Esophagus muscularis mucosa (tissue), 4 donors: ENCODE data around the gene STAB2. TPM values are rescaled to one million over a fixed set of nuclear protein-coding genes. Genes with fewer than 3 reads are reported as not detected.

Source experiments
- DNase-seq: peaks from one replicate; pipeline ENCODE4 v3.0.0-alpha.2; 2017; ENCODE audit errors: extremely low spot score
- H3K27ac ChIP-seq, 4 donors: fragments of 200-600 bp; sonication (generic); replicated peaks in 1 of 4; 1 replicate in 3 of 4; 2 replicates in 1 of 4; pipeline ENCODE4 v1.5.1; 2016 to 2019; ENCODE audit warnings: mild to moderate bottlenecking in 1 of 4
- H3K27me3 ChIP-seq, 4 donors: fragments of 200-600 bp; sonication (generic); one replicate each; pipeline versions ENCODE4 v1.5.1 to v1.6.0; 2016 to 2019
- H3K36me3 ChIP-seq, 4 donors: fragments of 200-600 bp; sonication (generic); one replicate each; pipeline ENCODE4 v1.5.1; 2016 to 2019
- H3K4me1 ChIP-seq, 4 donors: fragments of 200-600 bp; sonication (generic); one replicate each; pipeline ENCODE4 v1.5.1; 2016 to 2019
- H3K4me3 ChIP-seq, 4 donors: fragments of 200-600 bp; sonication (generic); 1 replicate in 2 of 4; 2 replicates in 2 of 4; pipeline ENCODE4 v1.5.1; 2016 to 2019; ENCODE audit warnings: mild to moderate bottlenecking in 4 of 4, moderate library complexity in 1 of 4
- H3K9me3 ChIP-seq, 4 donors: fragments of 200-600 bp; sonication (generic); 1 replicate in 3 of 4; 2 replicates in 1 of 4; pipeline ENCODE4 v1.5.1; 2016 to 2019
- EP300 ChIP-seq: sonication (generic); formaldehyde crosslinking; IDR thresholded peaks from one replicate; pipeline ENCODE4 v1.6.1; 2017; ENCODE audit warnings: antibody characterized with exemption
- POLR2A ChIP-seq: fragments of 450-650 bp; IDR thresholded peaks from one replicate; pipeline ENCODE4 v1.6.1; 2017; ENCODE audit warnings: antibody characterized with exemption, moderate library complexity, mild to moderate bottlenecking, low read depth
- POLR2AphosphoS5 ChIP-seq, 2 donors: sonication (generic); formaldehyde crosslinking; IDR thresholded peaks; one replicate each; pipeline ENCODE4 v1.6.1; 2017; ENCODE audit warnings: antibody characterized with exemption in 2 of 2
- WGBS: methylation state at CpG from one replicate; pipeline ENCODE4 v1.1.5; 2018; 5-methylcytosine and 5-hydroxymethylcytosine counted together
- intact Hi-C: fragments of 100-400 bp; cut with DNase I; formaldehyde crosslinking; loops from one replicate; pipeline ENCODE4 v1.15.1; 2023
- total RNA-seq, 4 donors: library from RNA; depleted of rRNA; stranded (reverse); fragments of >200 nt; gene quantifications; one replicate each; pipeline versions ENCODE4 v1.1.0 to v1.2.1, GENCODE V29; 2016
- TF ChIP-seq, protein P1 (sequence below), 3 experiments: fragments of 200-600 bp in 2 of 3; fragments of 450-650 bp in 1 of 3; sonication (generic) in 2 of 3; IDR thresholded peaks; one replicate each; pipeline ENCODE4 v1.5.1; 2017 to 2019; ENCODE audit warnings: antibody characterized with exemption in 3 of 3, mild to moderate bottlenecking in 2 of 3, moderate library complexity in 1 of 3

STAB2 gene
- total RNA-seq, 4 donors from 2014 or later = under 0.01 to 0.50 (median 0.29) TPM; not detected in 1

- intact Hi-C loops = no loop called here
- H3K4me1 ChIP-seq = peaks cover 0 to 14% (median 8%) of the 10 kb centered on the region in 4 donors
- no peaks in the 10 kb centered on the region for H3K27me3 ChIP-seq
- H3K36me3 ChIP-seq = no peaks in the 10 kb centered on the region
- TF ChIP-seq, protein P1, sequence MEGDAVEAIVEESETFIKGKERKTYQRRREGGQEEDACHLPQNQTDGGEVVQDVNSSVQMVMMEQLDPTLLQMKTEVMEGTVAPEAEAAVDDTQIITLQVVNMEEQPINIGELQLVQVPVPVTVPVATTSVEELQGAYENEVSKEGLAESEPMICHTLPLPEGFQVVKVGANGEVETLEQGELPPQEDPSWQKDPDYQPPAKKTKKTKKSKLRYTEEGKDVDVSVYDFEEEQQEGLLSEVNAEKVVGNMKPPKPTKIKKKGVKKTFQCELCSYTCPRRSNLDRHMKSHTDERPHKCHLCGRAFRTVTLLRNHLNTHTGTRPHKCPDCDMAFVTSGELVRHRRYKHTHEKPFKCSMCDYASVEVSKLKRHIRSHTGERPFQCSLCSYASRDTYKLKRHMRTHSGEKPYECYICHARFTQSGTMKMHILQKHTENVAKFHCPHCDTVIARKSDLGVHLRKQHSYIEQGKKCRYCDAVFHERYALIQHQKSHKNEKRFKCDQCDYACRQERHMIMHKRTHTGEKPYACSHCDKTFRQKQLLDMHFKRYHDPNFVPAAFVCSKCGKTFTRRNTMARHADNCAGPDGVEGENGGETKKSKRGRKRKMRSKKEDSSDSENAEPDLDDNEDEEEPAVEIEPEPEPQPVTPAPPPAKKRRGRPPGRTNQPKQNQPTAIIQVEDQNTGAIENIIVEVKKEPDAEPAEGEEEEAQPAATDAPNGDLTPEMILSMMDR (IDR thresholded peaks at IDR 0.05) = no peak
- no peak for TF ChIP-seq EP300
- no peak overlapping the region for H3K27ac ChIP-seq
- H3K4me3 ChIP-seq = no peak overlapping the region
- DNase-seq = no peak
- 49% methylated on average over 2 of the region's 2 CpGs for WGBS
- no peaks in the 10 kb centered on the region for H3K9me3 ChIP-seq
Observed at GRCh38 chr12:103657331-103657730, 70.3 kb downstream of the STAB2 start.

- Histone ChIP-seq H3K9me3 (no peaks in the 10 kb centered on the region), H3K27ac (no peak overlapping the region), H3K4me3 (no peak overlapping the region), H3K4me1 (no peaks in the 10 kb centered on the region), H3K27me3 (no peaks in the 10 kb centered on the region), H3K36me3 (no peaks in the 10 kb centered on the region)
- intact Hi-C loops = no loop called here
- no peak for DNase-seq
- TF ChIP-seq POLR2AphosphoS5 (IDR thresholded peaks at IDR 0.05) (no peak), POLR2A (no peak)
- WGBS = 88% methylated on average over 2 of the region's 2 CpGs
Observed at GRCh38 chr12:103664626-103665025, 77.6 kb downstream of the STAB2 start.

- WGBS = 56% methylated on average over 4 of the region's 5 CpGs
- Histone ChIP-seq H3K9me3 (no peaks in the 10 kb centered on the region), H3K27ac (no peak overlapping the region), H3K4me1 (no peaks in the 10 kb centered on the region), H3K27me3 (no peaks in the 10 kb centered on the region), H3K4me3 (no peak overlapping the region), H3K36me3 (no peaks in the 10 kb centered on the region)
- no peak for DNase-seq
- no peak for TF ChIP-seq EP300
- TF ChIP-seq POLR2AphosphoS5 (IDR thresholded peaks at IDR 0.05) = no peak
- TF ChIP-seq, protein P1 (IDR thresholded peaks at IDR 0.05) = no peak
- no peak for TF ChIP-seq POLR2A
- intact Hi-C loops = no loop called here
Observed at GRCh38 chr12:103665971-103666370, 78.9 kb downstream of the STAB2 start.

DNA sequence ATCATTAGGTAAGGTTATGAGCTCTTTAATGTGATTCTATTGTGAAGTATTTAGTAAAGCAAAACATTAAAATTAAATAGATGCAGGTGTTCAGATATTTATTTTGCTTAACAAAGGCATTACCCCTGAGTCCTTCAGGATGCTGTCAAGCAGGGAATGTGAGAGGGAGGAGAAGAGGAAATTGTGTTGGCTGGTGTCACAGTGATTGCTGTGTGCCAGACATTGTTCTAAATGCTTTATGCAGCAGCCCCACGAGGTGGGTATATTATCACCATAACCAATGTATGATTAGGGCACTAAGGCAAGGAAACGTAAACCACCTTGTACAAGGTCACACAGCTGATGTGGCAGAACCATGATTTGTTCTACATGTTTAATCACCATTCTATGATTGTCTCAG lies 80.1 kb downstream of the STAB2 start:
- WGBS = 32% methylated on average over 2 of the region's 2 CpGs
- TF ChIP-seq, protein P1 (IDR thresholded peaks at IDR 0.05) = no peak
- TF ChIP-seq POLR2AphosphoS5 (IDR thresholded peaks at IDR 0.05) (no peak), EP300 (no peak), POLR2A (no peak)

DNA sequence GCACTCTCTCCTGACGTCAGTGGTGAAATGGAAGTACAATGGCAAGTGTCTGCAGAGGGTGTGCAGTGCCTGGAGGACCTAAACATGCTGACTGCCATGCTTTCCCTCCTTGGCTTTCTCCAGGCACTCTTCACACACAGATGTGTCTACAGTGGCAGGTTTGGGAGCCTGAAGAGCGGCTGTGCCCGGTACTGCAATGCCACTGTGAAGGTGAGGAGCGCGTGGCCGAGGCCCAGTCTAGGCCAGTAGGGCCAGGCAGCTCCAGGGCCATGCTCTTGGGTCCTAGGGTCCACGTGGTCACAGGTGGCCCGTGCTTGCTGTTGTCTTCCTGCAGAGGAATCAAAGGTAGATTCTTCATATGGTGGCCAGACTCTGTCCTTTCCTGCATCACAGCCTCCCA lies 81.4 kb downstream of the STAB2 start:
- H3K27ac ChIP-seq = no peak overlapping the region
- H3K27me3 ChIP-seq = no peaks in the 10 kb centered on the region
- no peak for TF ChIP-seq POLR2A
- no peak for TF ChIP-seq EP300
- TF ChIP-seq, protein P1 (IDR thresholded peaks at IDR 0.05) = no peak
- no peak for TF ChIP-seq POLR2AphosphoS5 (IDR thresholded peaks at IDR 0.05)
- no peaks in the 10 kb centered on the region for H3K9me3 ChIP-seq
- intact Hi-C loops = no loop called here
- DNase-seq = no peak
- H3K36me3 ChIP-seq = no peaks in the 10 kb centered on the region
- 100% methylated on average over 1 of the region's 8 CpGs for WGBS
- no peaks in the 10 kb centered on the region for H3K4me1 ChIP-seq
- no peak overlapping the region for H3K4me3 ChIP-seq

More for the DNA sequence above, 80.1 kb downstream of the STAB2 start:
- H3K9me3 ChIP-seq = no peaks in the 10 kb centered on the region
- DNase-seq = no peak
- H3K4me3 ChIP-seq = no peak overlapping the region
- no peaks in the 10 kb centered on the region for H3K27me3 ChIP-seq
- H3K4me1 ChIP-seq = no peaks in the 10 kb centered on the region
- no peaks in the 10 kb centered on the region for H3K36me3 ChIP-seq
- H3K27ac ChIP-seq = no peak overlapping the region
- intact Hi-C loops = no loop called here
